ENCODE results near the gene IFTAP.
"Not testable (repeated sequence)": the region's sequence is repeated elsewhere in the genome, so short reads cannot be mapped to it uniquely, and the experiment has no call there.

IFTAP gene

DNA sequence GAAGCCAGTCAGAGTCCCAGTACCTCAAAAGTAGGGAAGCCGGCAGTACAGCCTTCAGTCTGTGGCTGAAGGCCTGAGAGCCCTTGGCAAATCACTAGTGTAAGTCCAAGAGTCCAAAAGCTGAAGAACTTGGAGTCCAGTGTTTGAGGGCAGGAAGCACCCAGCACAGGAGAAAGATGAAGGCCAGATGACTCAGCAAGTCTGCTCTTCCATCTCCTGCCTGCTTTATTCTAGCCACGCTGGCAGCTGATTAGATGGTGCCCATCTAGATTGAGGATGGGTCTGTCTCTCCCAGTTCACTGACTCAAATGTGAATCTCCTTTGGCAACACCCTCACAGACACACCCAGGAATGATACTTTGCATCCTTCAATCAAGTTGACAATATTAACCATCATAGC is 67.1 kb downstream of the IFTAP start:
- not testable (repeated sequence) for H3K27ac ChIP-seq (ENCODE audit: low read length); H3K4me3 ChIP-seq (ENCODE audit: low read depth in 1 of 2, low read length in 2 of 2); H3K9me3 ChIP-seq (ENCODE audit: control insufficient read depth in 1 of 2, low read length in 2 of 2); H3K27me3 ChIP-seq (ENCODE audit: low read depth, low read length); H3K4me1 ChIP-seq (ENCODE audit: control insufficient read depth in 1 of 2, insufficient read depth in 2 of 2, low read length in 2 of 2)
- H3K36me3 ChIP-seq (ENCODE audit: control insufficient read depth in 1 of 2, insufficient read depth in 2 of 2, low read length in 2 of 2): peaks cover 0 to 18% of the 10 kb centered on the region in 2 donors

DNA sequence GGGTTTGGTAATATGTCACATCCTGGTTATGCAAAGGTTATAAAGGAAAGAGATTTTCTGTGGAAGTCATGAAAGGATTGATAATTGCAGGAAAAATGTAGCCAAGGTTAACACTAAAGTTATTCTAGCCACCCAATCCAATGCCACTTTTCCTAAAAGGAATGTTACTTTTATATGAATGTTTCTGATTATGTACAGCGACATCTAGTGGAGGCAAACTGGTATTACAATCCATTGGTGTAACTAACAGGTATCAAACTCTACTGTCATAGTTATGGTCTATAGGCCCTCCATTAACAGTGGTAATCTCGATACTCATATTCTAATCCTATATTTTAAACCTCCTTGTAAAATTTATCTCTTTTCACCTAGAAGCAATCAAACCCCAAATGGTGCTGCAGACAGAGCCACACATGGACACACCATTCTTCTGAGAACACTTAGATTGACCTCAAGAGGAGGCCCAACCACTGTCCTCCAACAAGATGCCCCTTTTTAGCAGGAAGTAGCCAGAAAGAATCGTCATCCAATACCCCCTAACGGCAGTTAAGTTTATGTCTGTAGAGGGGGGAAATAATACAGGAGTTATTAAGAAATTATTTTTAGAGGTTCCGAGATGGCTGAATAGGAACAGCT is 78.6 kb downstream of the IFTAP start:
- no peaks in the 10 kb centered on the region for H3K27me3 ChIP-seq (ENCODE audit: low read depth, low read length)
- no peaks in the 10 kb centered on the region for H3K9me3 ChIP-seq (ENCODE audit: control insufficient read depth in 1 of 2, low read length in 2 of 2)
- no peak overlapping the region for H3K27ac ChIP-seq (ENCODE audit: low read length)
- H3K4me3 ChIP-seq (ENCODE audit: low read depth in 1 of 2, low read length in 2 of 2): no peak overlapping the region
- no peaks in the 10 kb centered on the region for H3K4me1 ChIP-seq (ENCODE audit: control insufficient read depth in 1 of 2, insufficient read depth in 2 of 2, low read length in 2 of 2)
- H3K36me3 ChIP-seq (ENCODE audit: control insufficient read depth in 1 of 2, insufficient read depth in 2 of 2, low read length in 2 of 2): no peaks in the 10 kb centered on the region

DNA sequence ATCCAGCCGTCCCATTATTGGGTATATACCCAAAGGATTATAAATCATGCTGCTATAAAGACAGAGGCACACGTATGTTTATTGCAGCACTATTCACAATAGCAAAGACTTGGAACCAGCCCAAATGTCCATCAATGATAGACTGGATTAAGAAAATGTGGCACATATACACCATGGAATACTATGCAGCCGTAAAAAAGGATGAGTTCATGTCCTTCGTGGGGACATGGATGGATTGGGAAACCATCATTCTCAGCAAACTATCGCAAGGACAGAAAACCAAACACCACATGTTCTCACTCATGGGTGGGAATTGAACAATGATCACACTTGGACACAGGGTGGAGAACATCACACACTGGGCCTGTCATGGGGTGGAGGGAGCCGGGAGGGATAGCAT is 85.2 kb downstream of the IFTAP start:
- not testable (repeated sequence) for H3K4me3 ChIP-seq (ENCODE audit: low read depth in 1 of 2, low read length in 2 of 2); H3K27me3 ChIP-seq (ENCODE audit: low read depth, low read length); H3K27ac ChIP-seq (ENCODE audit: low read length); H3K4me1 ChIP-seq (ENCODE audit: control insufficient read depth in 1 of 2, insufficient read depth in 2 of 2, low read length in 2 of 2); H3K9me3 ChIP-seq (ENCODE audit: control insufficient read depth in 1 of 2, low read length in 2 of 2); H3K36me3 ChIP-seq (ENCODE audit: control insufficient read depth in 1 of 2, insufficient read depth in 2 of 2, low read length in 2 of 2)

DNA sequence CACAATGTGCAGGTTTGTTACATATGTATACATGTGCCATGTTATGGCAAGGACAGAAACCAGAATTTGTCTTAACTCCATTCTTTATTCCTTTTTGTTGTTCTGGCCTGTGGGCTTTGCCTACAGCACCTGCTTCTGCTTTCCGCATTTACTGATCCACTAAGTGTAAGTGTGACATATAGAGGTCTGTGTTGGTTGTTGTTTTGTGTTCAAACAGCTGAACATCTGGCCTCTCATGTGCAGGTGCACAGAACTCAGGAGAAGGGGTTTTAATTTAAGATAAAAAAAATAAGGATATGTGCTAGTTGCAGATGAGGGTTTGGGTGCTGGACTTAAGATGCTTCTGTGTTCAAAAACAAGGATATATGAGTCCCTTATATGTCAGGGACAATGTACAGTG is 89.5 kb downstream of the IFTAP start:
- H3K27me3 ChIP-seq (ENCODE audit: low read depth, low read length): no peaks in the 10 kb centered on the region
- no peaks in the 10 kb centered on the region for H3K4me1 ChIP-seq (ENCODE audit: control insufficient read depth in 1 of 2, insufficient read depth in 2 of 2, low read length in 2 of 2)
- H3K9me3 ChIP-seq (ENCODE audit: control insufficient read depth in 1 of 2, low read length in 2 of 2): no peaks in the 10 kb centered on the region
- H3K4me3 ChIP-seq (ENCODE audit: low read depth in 1 of 2, low read length in 2 of 2): no peak overlapping the region
- H3K36me3 ChIP-seq (ENCODE audit: control insufficient read depth in 1 of 2, insufficient read depth in 2 of 2, low read length in 2 of 2): no peaks in the 10 kb centered on the region
- no peak overlapping the region for H3K27ac ChIP-seq (ENCODE audit: low read length)

DNA sequence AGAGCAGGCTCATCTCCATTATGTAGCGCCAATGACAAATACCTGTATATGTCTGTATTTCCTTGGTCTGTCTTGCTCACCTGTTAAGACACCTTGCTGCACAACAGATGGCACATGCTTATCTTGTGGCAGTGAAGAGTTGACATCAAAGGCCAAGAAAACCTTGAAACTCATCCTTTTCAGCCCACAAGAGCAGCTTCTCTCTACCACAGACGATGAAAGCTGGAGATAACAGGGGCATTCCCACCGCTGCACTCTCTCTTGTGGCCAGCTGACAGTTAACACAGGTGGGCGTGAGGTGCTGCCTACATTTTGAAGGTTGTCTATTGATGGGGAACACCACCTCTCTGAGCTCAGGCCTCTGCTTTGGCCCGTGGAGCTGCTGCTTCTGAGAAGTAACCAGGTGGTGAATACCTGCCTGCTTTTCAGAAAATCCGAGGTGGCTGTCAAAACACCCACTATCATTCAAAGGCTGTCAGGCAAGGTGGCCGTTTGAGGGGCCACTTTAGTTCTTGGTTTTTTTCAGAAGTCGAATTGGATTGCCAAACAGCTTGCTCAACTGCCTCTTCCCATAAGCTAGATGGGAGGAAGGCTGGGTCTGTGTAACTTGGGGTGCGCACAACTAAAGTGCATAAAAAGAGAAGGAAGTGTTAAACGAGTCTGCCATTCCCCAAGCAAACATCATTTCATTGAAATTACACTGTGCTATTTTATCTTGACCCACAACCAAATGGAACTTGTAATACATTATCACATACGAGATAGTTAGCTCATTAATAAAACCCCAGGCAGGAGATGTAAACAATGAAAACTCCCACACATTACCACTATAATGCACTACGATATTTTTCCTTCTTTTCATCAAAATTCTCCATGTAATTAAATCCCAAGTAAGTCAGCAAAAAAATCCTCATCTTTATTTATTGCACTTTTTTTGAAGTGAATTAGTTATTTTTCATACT is 90.8 kb downstream of the IFTAP start:
- Histone ChIP-seq H3K9me3 (ENCODE audit: control insufficient read depth in 1 of 2, low read length in 2 of 2) (no peaks in the 10 kb centered on the region), H3K4me1 (ENCODE audit: control insufficient read depth in 1 of 2, insufficient read depth in 2 of 2, low read length in 2 of 2) (no peaks in the 10 kb centered on the region), H3K4me3 (ENCODE audit: low read depth in 1 of 2, low read length in 2 of 2) (no peak overlapping the region), H3K27ac (ENCODE audit: low read length) (no peak overlapping the region), H3K36me3 (ENCODE audit: control insufficient read depth in 1 of 2, insufficient read depth in 2 of 2, low read length in 2 of 2) (no peaks in the 10 kb centered on the region), H3K27me3 (ENCODE audit: low read depth, low read length) (no peaks in the 10 kb centered on the region)

DNA sequence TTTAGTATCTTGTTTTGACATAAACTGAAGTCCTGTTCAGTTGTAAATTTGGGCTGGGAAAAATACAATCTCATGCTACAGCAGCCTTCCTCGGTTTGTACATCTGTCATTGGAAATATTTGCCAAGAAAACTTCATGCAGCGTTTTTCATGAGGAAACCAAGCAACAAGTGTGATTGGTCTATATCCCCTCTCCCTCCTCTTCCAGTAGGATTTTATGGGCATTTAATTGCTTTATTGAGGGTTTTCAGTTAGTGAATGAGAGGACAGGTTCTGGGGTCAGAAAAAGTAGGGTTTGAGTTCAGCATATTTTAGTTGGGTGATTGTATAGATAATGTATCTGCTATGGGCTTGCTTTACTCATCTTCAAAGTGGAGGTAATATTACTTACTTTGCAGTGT is 93.8 kb downstream of the IFTAP start:
- Histone ChIP-seq H3K4me1 (ENCODE audit: control insufficient read depth in 1 of 2, insufficient read depth in 2 of 2, low read length in 2 of 2) (peaks cover 0 to 4% of the 10 kb centered on the region in 2 donors), H3K36me3 (ENCODE audit: control insufficient read depth in 1 of 2, insufficient read depth in 2 of 2, low read length in 2 of 2) (no peaks in the 10 kb centered on the region), H3K27ac (ENCODE audit: low read length) (no peak overlapping the region), H3K9me3 (ENCODE audit: control insufficient read depth in 1 of 2, low read length in 2 of 2) (no peaks in the 10 kb centered on the region), H3K27me3 (ENCODE audit: low read depth, low read length) (no peaks in the 10 kb centered on the region), H3K4me3 (ENCODE audit: low read depth in 1 of 2, low read length in 2 of 2) (no peak overlapping the region)

DNA sequence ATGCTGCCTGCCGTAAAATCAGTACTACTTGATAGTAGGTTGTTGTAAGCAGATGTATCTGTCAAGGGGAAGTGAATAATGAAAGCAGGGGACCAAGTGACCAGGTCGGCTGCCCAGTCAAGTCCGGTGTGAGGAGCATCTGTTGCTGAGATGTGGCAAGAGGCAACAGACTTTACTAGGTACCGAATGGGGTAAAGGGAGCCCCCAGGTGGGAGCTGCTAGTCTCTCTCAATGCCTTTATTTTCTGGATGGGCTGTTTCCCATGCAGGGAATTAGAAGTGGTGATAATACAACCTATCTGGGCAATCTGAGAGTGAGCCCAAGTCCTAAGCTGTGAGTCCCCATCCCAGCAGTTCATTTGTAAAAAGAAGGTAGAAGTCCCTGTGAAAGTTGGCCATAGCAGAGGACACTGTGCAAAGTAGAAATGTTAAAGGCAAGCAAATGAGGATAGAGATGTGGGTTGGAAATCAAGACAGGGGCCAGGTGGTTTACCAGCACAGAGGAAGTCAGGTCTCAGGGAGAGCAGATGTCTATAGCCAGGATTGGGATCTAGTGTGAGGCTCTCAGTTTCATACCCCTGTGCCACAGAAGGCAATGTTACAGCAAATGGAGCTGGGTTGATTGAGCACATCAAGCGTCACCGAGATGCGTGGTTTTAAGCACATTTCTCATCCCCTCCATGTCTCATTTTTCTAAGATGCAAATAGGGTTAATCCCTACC is 94.4 kb downstream of the IFTAP start:
- no peak overlapping the region for H3K27ac ChIP-seq (ENCODE audit: low read length)
- H3K36me3 ChIP-seq (ENCODE audit: control insufficient read depth in 1 of 2, insufficient read depth in 2 of 2, low read length in 2 of 2): no peaks in the 10 kb centered on the region
- no peak overlapping the region for H3K4me3 ChIP-seq (ENCODE audit: low read depth in 1 of 2, low read length in 2 of 2)
- no peaks in the 10 kb centered on the region for H3K27me3 ChIP-seq (ENCODE audit: low read depth, low read length)
- peaks cover 0 to 4% of the 10 kb centered on the region in 2 donors for H3K4me1 ChIP-seq (ENCODE audit: control insufficient read depth in 1 of 2, insufficient read depth in 2 of 2, low read length in 2 of 2)
- H3K9me3 ChIP-seq (ENCODE audit: control insufficient read depth in 1 of 2, low read length in 2 of 2): no peaks in the 10 kb centered on the region

DNA sequence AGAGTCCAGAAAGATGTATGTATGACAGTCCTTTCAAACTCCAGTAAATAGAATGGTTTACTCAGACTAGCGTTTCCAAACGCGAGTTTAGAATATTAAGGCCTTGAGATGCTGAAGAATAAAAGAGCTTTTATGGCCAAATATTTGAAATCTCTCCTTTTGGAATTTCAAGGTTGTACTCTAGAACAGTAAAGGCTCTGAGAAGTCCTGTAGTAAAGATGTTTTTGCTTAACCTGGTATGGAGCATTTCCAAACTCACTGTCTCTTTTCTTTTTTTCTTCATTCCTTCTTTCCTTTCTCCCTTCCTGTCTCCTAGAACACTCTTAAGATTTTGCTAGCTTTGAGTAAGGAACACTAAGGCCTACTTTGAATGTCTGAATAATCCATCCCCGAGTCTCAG is 95.1 kb downstream of the IFTAP start:
- Histone ChIP-seq H3K27ac (ENCODE audit: low read length) (no peak overlapping the region), H3K4me1 (ENCODE audit: control insufficient read depth in 1 of 2, insufficient read depth in 2 of 2, low read length in 2 of 2) (peaks cover 0 to 4% of the 10 kb centered on the region in 2 donors), H3K9me3 (ENCODE audit: control insufficient read depth in 1 of 2, low read length in 2 of 2) (no peaks in the 10 kb centered on the region), H3K27me3 (ENCODE audit: low read depth, low read length) (no peaks in the 10 kb centered on the region), H3K4me3 (ENCODE audit: low read depth in 1 of 2, low read length in 2 of 2) (no peak overlapping the region), H3K36me3 (ENCODE audit: control insufficient read depth in 1 of 2, insufficient read depth in 2 of 2, low read length in 2 of 2) (no peaks in the 10 kb centered on the region)

DNA sequence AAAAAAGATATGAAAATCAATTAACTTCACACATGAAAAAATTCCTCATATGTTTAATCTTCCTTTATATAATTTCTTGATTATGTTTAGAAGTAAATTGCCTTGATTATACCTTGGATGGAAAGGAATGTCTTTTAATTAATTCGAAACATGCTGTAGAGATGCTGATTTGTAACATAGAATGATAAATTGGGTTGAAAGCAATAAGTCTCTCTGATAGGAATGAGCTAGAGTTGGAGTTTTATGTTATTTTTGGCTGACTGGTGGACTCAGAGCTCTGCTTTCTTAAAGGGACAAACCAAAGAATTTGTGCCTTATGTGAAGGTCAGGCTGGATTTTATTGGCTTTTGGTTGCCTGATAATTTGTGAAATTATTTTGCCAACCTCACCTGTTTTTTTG is 98.4 kb downstream of the IFTAP start:
- Histone ChIP-seq H3K27ac (ENCODE audit: low read length) (no peak overlapping the region), H3K9me3 (ENCODE audit: control insufficient read depth in 1 of 2, low read length in 2 of 2) (no peaks in the 10 kb centered on the region), H3K4me1 (ENCODE audit: control insufficient read depth in 1 of 2, insufficient read depth in 2 of 2, low read length in 2 of 2) (peaks cover 0 to 4% of the 10 kb centered on the region in 2 donors), H3K36me3 (ENCODE audit: control insufficient read depth in 1 of 2, insufficient read depth in 2 of 2, low read length in 2 of 2) (no peaks in the 10 kb centered on the region), H3K4me3 (ENCODE audit: low read depth in 1 of 2, low read length in 2 of 2) (no peak overlapping the region), H3K27me3 (ENCODE audit: low read depth, low read length) (no peaks in the 10 kb centered on the region)

DNA sequence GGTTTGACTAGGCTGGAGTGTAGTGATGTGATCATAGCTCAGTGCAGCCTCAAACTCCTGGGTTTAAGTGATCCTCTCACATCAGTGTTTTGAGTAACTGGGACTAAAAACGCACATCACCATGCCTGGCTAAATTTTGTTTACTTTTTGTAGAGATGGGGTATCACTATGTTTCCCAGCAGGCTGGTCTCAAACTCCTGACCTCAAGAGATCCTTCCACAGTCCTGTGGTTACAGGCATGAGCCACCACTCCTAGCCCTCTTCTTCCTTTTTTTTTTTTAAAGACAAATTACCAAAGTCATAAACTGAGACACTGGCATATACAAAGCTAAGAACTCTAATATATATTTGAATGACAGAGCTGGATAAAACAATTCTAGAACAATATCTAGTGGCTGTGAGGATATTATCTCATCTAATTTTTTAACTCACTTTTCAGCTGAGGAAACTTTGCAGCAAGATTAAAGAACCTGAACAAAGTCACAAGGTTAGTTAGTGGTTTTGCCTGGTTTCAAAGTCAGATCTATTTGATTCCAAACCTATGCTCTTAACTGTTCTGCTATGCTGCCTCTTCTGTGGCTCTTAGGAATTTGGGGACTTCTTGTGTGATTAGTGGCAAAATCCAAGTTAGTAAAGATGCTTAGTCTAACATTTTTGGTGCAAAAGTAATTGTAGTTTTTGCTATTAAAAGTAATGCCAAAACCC is 99.0 kb downstream of the IFTAP start:
- H3K4me1 ChIP-seq (ENCODE audit: control insufficient read depth in 1 of 2, insufficient read depth in 2 of 2, low read length in 2 of 2): peaks cover 0 to 4% of the 10 kb centered on the region in 2 donors
- H3K9me3 ChIP-seq (ENCODE audit: control insufficient read depth in 1 of 2, low read length in 2 of 2): no peaks in the 10 kb centered on the region
- H3K4me3 ChIP-seq (ENCODE audit: low read depth in 1 of 2, low read length in 2 of 2): no peak overlapping the region
- H3K36me3 ChIP-seq (ENCODE audit: control insufficient read depth in 1 of 2, insufficient read depth in 2 of 2, low read length in 2 of 2): no peaks in the 10 kb centered on the region
- H3K27me3 ChIP-seq (ENCODE audit: low read depth, low read length): no peaks in the 10 kb centered on the region
- H3K27ac ChIP-seq (ENCODE audit: low read length): no peak overlapping the region

DNA sequence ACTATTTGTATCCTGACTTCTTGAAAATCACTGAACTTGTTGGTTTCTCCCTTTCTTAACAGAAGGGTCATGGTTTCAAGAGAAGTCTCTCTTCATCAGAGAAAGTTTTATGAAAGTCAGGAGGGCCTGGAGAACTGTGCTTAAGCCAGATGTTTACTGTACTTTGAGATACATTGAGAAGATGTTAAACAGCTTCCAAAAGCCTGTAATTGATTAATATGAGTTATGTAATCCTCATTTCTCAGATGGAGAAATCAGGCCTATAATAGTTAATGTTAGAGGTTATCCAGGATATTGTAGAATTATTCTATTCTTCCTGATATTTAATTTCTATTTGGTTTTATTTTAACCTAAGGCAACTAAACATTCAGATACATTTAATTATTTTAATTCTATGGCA is 100.8 kb downstream of the IFTAP start:
- Histone ChIP-seq H3K9me3 (ENCODE audit: control insufficient read depth in 1 of 2, low read length in 2 of 2) (no peaks in the 10 kb centered on the region), H3K4me1 (ENCODE audit: control insufficient read depth in 1 of 2, insufficient read depth in 2 of 2, low read length in 2 of 2) (peaks cover 0 to 4% of the 10 kb centered on the region in 2 donors), H3K27me3 (ENCODE audit: low read depth, low read length) (no peaks in the 10 kb centered on the region), H3K36me3 (ENCODE audit: control insufficient read depth in 1 of 2, insufficient read depth in 2 of 2, low read length in 2 of 2) (no peaks in the 10 kb centered on the region), H3K27ac (ENCODE audit: low read length) (no peak overlapping the region), H3K4me3 (ENCODE audit: low read depth in 1 of 2, low read length in 2 of 2) (no peak overlapping the region)

Measured in muscle layer of duodenum (tissue), 2 donors.